Suprapubic skin (tissue), 4 donors: ENCODE measurements around the gene TREH.
"Not testable (repeated sequence)": the region's sequence is repeated elsewhere in the genome, so short reads cannot be mapped to it uniquely, and the experiment has no call there.

ENCODE experiments used
- CTCF ChIP-seq, 2 donors: fragments of 200-600 bp in 1 of 2; fragments of 450-650 bp in 1 of 2; sonication (generic) in 1 of 2; IDR thresholded peaks; one replicate each; pipeline ENCODE4 v1.5.1; 2016 to 2019; ENCODE audit warnings: antibody characterized with exemption in 2 of 2, mild to moderate bottlenecking in 1 of 2, moderate library complexity in 1 of 2
- EP300 ChIP-seq: sonication (generic); formaldehyde crosslinking; IDR thresholded peaks from one replicate; pipeline ENCODE4 v1.6.1; 2017; ENCODE audit warnings: antibody characterized with exemption
- POLR2A ChIP-seq, 2 donors: fragments of 450-650 bp; IDR thresholded peaks; one replicate each; pipeline ENCODE4 v1.6.1; 2017; ENCODE audit warnings: antibody characterized with exemption in 2 of 2, mild to moderate bottlenecking in 2 of 2, moderate library complexity in 2 of 2
- POLR2AphosphoS5 ChIP-seq, 3 donors: sonication (generic); formaldehyde crosslinking; IDR thresholded peaks; one replicate each; pipeline ENCODE4 v1.6.1; 2017; ENCODE audit warnings: antibody characterized with exemption in 3 of 3

- not testable (repeated sequence) for TF ChIP-seq CTCF (IDR thresholded peaks at IDR 0.05); EP300; POLR2A (IDR thresholded peaks at IDR 0.05); POLR2AphosphoS5 (IDR thresholded peaks at IDR 0.05)
Measured at GRCh38 chr11:118720740-118721139, 41.3 kb upstream of the TREH start.
